Measurements from ENCODE around the gene KBTBD3.
"Not testable (repeated sequence)": the region's sequence is repeated elsewhere in the genome, so short reads cannot be mapped to it uniquely, and the experiment has no call there.

Gene KBTBD3

GRCh38 chr11:106011481-106011880 lies 65.7 kb downstream of the KBTBD3 start:
- no peak for DNase-seq (ENCODE audit: low spot score)

GRCh38 chr11:106003094-106003493 lies 74.1 kb downstream of the KBTBD3 start:
- not testable (repeated sequence) for DNase-seq (ENCODE audit: low spot score)

- no peak for DNase-seq (ENCODE audit: low spot score)
Measured at GRCh38 chr11:106001304-106002012, 75.7 kb downstream of the KBTBD3 start.
